ENCODE measurements around the gene OR51B4. TPM values are rescaled to one million over a fixed set of nuclear protein-coding genes. Genes with fewer than 3 reads are reported as not detected.

Gene OR51B4
- total RNA-seq, 1 experiment from 2014 or later, result 0.11 TPM

DNA sequence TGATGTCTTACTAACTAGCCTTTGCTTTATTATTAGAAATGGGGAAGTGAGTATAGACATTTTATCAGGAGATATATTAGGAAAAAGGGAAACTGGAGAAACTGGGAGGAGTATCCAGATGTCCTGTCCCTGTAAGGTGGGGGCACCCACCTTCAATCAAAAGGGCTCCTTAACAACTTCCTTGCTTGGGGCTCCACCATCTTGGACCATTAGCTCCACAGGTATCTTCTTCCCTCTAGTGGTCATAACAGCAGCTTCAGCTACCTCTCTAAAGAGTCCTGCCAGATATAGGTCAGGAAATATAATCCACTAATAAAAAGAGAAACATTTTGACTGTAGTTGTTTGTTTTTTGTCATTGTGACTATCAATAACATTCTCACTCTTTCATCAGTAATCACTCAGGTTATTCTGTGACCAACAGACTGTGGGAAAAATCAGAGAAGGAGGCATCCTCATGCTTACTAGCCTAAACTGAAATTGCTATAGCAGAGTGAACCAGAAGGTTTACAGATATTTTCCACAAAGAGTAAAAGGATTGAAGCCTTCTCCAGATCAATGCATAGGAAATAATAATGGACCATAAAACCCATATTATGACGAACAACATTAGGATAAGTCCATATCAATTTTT, 10.4 kb downstream of the OR51B4 start:
- no peaks in the 10 kb centered on the region for H3K27me3 ChIP-seq (ENCODE audit: low read length)
- no peak overlapping the region for H3K4me2 ChIP-seq (ENCODE audit: low read length)
- CTCF ChIA-PET, result no interaction called here
- H3F3A ChIP-seq (ENCODE audit: low read length, unreplicated experiment), result no peaks in the 10 kb centered on the region
- H3K9ac ChIP-seq (ENCODE audit: low read length), result no peak overlapping the region
- H3K9me3 ChIP-seq (ENCODE audit: low read length), result no peaks in the 10 kb centered on the region
- no peak overlapping the region for H3K27ac ChIP-seq (ENCODE audit: low read length)
- no peaks in the 10 kb centered on the region for H3K79me2 ChIP-seq (ENCODE audit: low read length)
- intact Hi-C loops (cut with micrococcal nuclease), result loop anchor here (1.0 kb wide), 1 partner anchor 87 kb away; no protein-coding TSS in a partner anchor
- POLR2A ChIA-PET (ENCODE audit: unreplicated experiment), result no interaction called here
- no peak overlapping the region for H3K4me3 ChIP-seq (ENCODE audit: low read length)
- no TSS peak for BruUV-seq (replicated peaks)
- H3K36me3 ChIP-seq (ENCODE audit: low read depth, low read length), result no peaks in the 10 kb centered on the region
- H2AFZ ChIP-seq (ENCODE audit: low read length), result no peak overlapping the region
- no peaks in the 10 kb centered on the region for H4K20me1 ChIP-seq (ENCODE audit: low read length)
- no peaks in the 10 kb centered on the region for H3K4me1 ChIP-seq (ENCODE audit: insufficient read depth, low read length)
- no peaks in the 10 kb centered on the region for H3K9me2 ChIP-seq (replicated peaks; ENCODE audit: low read length)
- TF ChIP-seq CTCF (conservative IDR thresholded peaks at IDR 0.05; ENCODE audit: low read depth, low read length), result peak; percentile 68
- TF ChIP-seq EZH2 (IDR thresholded peaks at IDR 0.05; ENCODE audit: low read length, unreplicated experiment), result no peak
- no peak for TF ChIP-seq EZH2phosphoT487 (IDR thresholded peaks at IDR 0.05; ENCODE audit: borderline replicate concordance, low read length)
- DNase-seq (peak; percentile 46), ATAC-seq (peak; percentile 79)

DNA sequence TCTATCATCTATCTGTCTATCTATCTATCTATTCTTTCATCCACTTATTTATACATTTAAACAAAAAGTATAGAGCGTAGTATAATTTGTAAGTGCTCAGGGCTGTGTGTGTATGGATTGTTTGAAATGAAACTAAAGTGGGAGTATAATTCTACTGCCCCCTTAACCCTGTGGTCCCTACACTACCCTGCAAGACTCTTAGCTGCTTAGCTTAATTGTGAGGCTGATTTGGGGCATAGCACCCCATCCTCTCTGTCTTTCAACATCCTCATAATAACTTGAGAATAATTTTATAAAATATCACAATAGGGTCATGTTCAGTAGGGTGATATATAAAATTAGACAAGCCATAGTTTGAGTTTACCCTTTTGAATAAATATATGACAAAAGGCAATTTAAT, 11.6 kb downstream of the OR51B4 start:
- BruUV-seq (replicated peaks), result no TSS peak
- Histone ChIP-seq H3K9ac (ENCODE audit: low read length) (no peak overlapping the region), H3K4me2 (ENCODE audit: low read length) (no peak overlapping the region)

More for the DNA sequence above, 11.6 kb downstream of the OR51B4 start:
- Histone ChIP-seq H2AFZ (ENCODE audit: low read length) (no peak overlapping the region), H3K9me2 (replicated peaks; ENCODE audit: low read length) (no peaks in the 10 kb centered on the region), H3F3A (ENCODE audit: low read length, unreplicated experiment) (no peaks in the 10 kb centered on the region), H3K36me3 (ENCODE audit: low read depth, low read length) (no peaks in the 10 kb centered on the region), H3K27ac (ENCODE audit: low read length) (no peak overlapping the region), H3K4me1 (ENCODE audit: insufficient read depth, low read length) (no peaks in the 10 kb centered on the region), H3K27me3 (ENCODE audit: low read length) (no peaks in the 10 kb centered on the region), H3K9me3 (ENCODE audit: low read length) (no peaks in the 10 kb centered on the region), H3K4me3 (ENCODE audit: low read length) (no peak overlapping the region), H4K20me1 (ENCODE audit: low read length) (no peaks in the 10 kb centered on the region), H3K79me2 (ENCODE audit: low read length) (no peaks in the 10 kb centered on the region)
- ChIA-PET POLR2A (ENCODE audit: unreplicated experiment) (no interaction called here), CTCF (no interaction called here)
- DNase-seq (no peak), ATAC-seq (no peak)
- no peak for TF ChIP-seq EZH2 (IDR thresholded peaks at IDR 0.05; ENCODE audit: low read length, unreplicated experiment)
- no peak for TF ChIP-seq CTCF (conservative IDR thresholded peaks at IDR 0.05; ENCODE audit: low read depth, low read length)
- no peak for TF ChIP-seq EZH2phosphoT487 (IDR thresholded peaks at IDR 0.05; ENCODE audit: borderline replicate concordance, low read length)
- intact Hi-C loops (cut with micrococcal nuclease), result no loop called here
